WTC11 (cell line): ENCODE data around the gene ALG2. TPM values are rescaled to one million over a fixed set of nuclear protein-coding genes. Genes with fewer than 3 reads are reported as not detected.
A peak's percentile ranks its signal among the peaks of the same experiment; 100 is the strongest.

ENCODE experiments used
- ATAC-seq: fragments of 200-7000 bp; cut with Tn5 transposase; 2 replicates; pipeline ENCODE4 v1.10.0; 2021; ENCODE audit warnings: mild to moderate bottlenecking, moderate library complexity
- CTCF ChIA-PET: fragments of 300-600 bp; sonication (Branson Sonifier 250); formaldehyde crosslinking; loops from one replicate; lab custom pipeline; 2021; ENCODE audit warnings: antibody characterized with exemption; lab: Charles Lee
- POLR2A ChIA-PET: fragments of 350-600 bp; sonication (Branson Sonifier 250); formaldehyde crosslinking; loops from one replicate; lab custom pipeline; 2021; ENCODE audit warnings: antibody characterized with exemption; lab: Charles Lee
- DNase-seq: peaks from one replicate; pipeline ENCODE4 v3.0.0; 2021; ENCODE audit warnings: low spot score
- H3K27ac Mint-ChIP-seq: 2 replicates; pipeline ENCODE4 v1.8.0; 2021; ENCODE audit warnings: mixed read lengths
- H3K27me3 Mint-ChIP-seq: 2 replicates; pipeline ENCODE4 v1.8.0; 2021; ENCODE audit warnings: low read depth, mild to moderate bottlenecking, moderate library complexity, mixed read lengths
- H3K36me3 Mint-ChIP-seq: 2 replicates; pipeline ENCODE4 v1.8.0; 2021; ENCODE audit warnings: mixed read lengths
- H3K4me1 Mint-ChIP-seq: 2 replicates; pipeline ENCODE4 v1.8.0; 2022; ENCODE audit warnings: mixed read lengths
- H3K4me3 Mint-ChIP-seq: 2 replicates; pipeline ENCODE4 v1.8.0; 2021; ENCODE audit warnings: mild to moderate bottlenecking, moderate library complexity, mixed read lengths
- H3K9me3 Mint-ChIP-seq: 2 replicates; pipeline ENCODE4 v1.8.0; 2021; ENCODE audit warnings: mixed read lengths
- AFF4 ChIP-seq: sonication (generic); formaldehyde crosslinking; IDR thresholded peaks from 2 replicates; pipeline ENCODE4 v1.8.1; 2023; ENCODE audit warnings: mild to moderate bottlenecking, missing genetic modification reagents, borderline replicate concordance
- CDX4 ChIP-seq: fragments of 250-450 bp; sonication (Bioruptor Pico); IDR thresholded peaks from 2 replicates; pipeline ENCODE4 v1.9.0; 2021; ENCODE audit warnings: moderate library complexity, mild to moderate bottlenecking, inconsistent platforms, borderline replicate concordance
- CTCF ChIP-seq: fragments of 200-600 bp; IDR thresholded peaks from 2 replicates; pipeline ENCODE4 v1.8.0; 2022; ENCODE audit warnings: antibody characterized with exemption
- E2F4 ChIP-seq: sonication (generic); formaldehyde crosslinking; IDR thresholded peaks from 2 replicates; pipeline ENCODE4 v1.8.1; 2022; ENCODE audit warnings: low read depth, mild to moderate bottlenecking, moderate library complexity, missing genetic modification reagents, borderline replicate concordance
- FOXP4 ChIP-seq: sonication (generic); formaldehyde crosslinking; IDR thresholded peaks from 2 replicates; pipeline ENCODE4 v1.8.0; 2022; ENCODE audit warnings: mild to moderate bottlenecking, missing genetic modification reagents
- HMGXB4 ChIP-seq: sonication (generic); formaldehyde crosslinking; IDR thresholded peaks from 2 replicates; pipeline ENCODE4 v1.8.1; 2023; ENCODE audit warnings: mild to moderate bottlenecking, moderate library complexity, missing genetic modification reagents
- MAX ChIP-seq: sonication (generic); formaldehyde crosslinking; IDR thresholded peaks from 2 replicates; pipeline ENCODE4 v1.8.0; 2022; ENCODE audit warnings: mild to moderate bottlenecking, missing genetic modification reagents
- NFATC4 ChIP-seq: fragments of 250-450 bp; sonication (Bioruptor Pico); IDR thresholded peaks from 2 replicates; pipeline ENCODE4 v1.9.0; 2021; ENCODE audit warnings: mild to moderate bottlenecking
- NFE2L1 ChIP-seq: sonication (generic); formaldehyde crosslinking; IDR thresholded peaks from 2 replicates; pipeline ENCODE4 v1.8.1; 2023; ENCODE audit warnings: missing genetic modification reagents
- SMAD3 ChIP-seq: sonication (generic); formaldehyde crosslinking; IDR thresholded peaks from 2 replicates; pipeline ENCODE4 v1.8.0; 2022; ENCODE audit warnings: missing genetic modification reagents, mild to moderate bottlenecking, borderline replicate concordance
- TEAD1 ChIP-seq: sonication (generic); formaldehyde crosslinking; IDR thresholded peaks from 2 replicates; pipeline ENCODE4 v1.8.0; 2022; ENCODE audit warnings: mild to moderate bottlenecking, missing genetic modification reagents
- USF2 ChIP-seq: sonication (generic); formaldehyde crosslinking; IDR thresholded peaks from 2 replicates; pipeline ENCODE4 v1.8.1; 2023; ENCODE audit warnings: mild to moderate bottlenecking, missing genetic modification reagents, moderate library complexity
- ZBTB21 ChIP-seq: sonication (generic); formaldehyde crosslinking; IDR thresholded peaks from 2 replicates; pipeline ENCODE4 v1.8.1; 2023; ENCODE audit warnings: mild to moderate bottlenecking, missing genetic modification reagents, borderline replicate concordance
- ZNF121 ChIP-seq: sonication (generic); formaldehyde crosslinking; IDR thresholded peaks from 2 replicates; pipeline ENCODE4 v1.8.0; 2023; ENCODE audit warnings: missing genetic modification reagents
- ZNF512 ChIP-seq: sonication (generic); formaldehyde crosslinking; IDR thresholded peaks from 2 replicates; pipeline ENCODE4 v1.8.1; 2022; ENCODE audit warnings: missing genetic modification reagents, borderline replicate concordance
- total RNA-seq: library from RNA; stranded (reverse); gene quantifications from 3 replicates; pipeline ENCODE4 v1.2.3, GENCODE V29; 2021

Gene ALG2
- total RNA-seq, 1 experiment from 2014 or later: 25.2 TPM

GRCh38 chr9:99211746-99212145 is 10.0 kb downstream of the ALG2 start:
- no peaks in the 10 kb centered on the region for H3K9me3 Mint-ChIP-seq
- peaks cover 7% of the 10 kb centered on the region; the same call in 1 of the 2 replicates for H3K4me1 Mint-ChIP-seq
- DNase-seq (peak; percentile 29), ATAC-seq (peak; percentile 92)
- POLR2A ChIA-PET: no interaction called here
- no peak overlapping the region for H3K27ac Mint-ChIP-seq
- no peak overlapping the region for H3K4me3 Mint-ChIP-seq
- peaks cover 10% of the 10 kb centered on the region; the same call in 1 of the 2 replicates for H3K27me3 Mint-ChIP-seq
- CTCF ChIA-PET: interaction anchor here (2.0 kb wide), 1 partner anchor 27 kb away, joined by 8 read pairs; no protein-coding TSS in a partner anchor
- H3K36me3 Mint-ChIP-seq: 0 out of 2 replicates have a peak, but pooled peaks cover 3% of the 10 kb centered on the region
- TF ChIP-seq ZNF121 (CRISPR knock-in tag): peak; percentile 80
- no peak for TF ChIP-seq SMAD3 (CRISPR knock-in tag)
- TF ChIP-seq ZNF512 (CRISPR knock-in tag): no peak
- no peak for TF ChIP-seq NFATC4
- no peak for TF ChIP-seq CTCF
- TF ChIP-seq MAX: no peak
- TF ChIP-seq ZBTB21 (CRISPR knock-in tag): no peak

- H3K27ac Mint-ChIP-seq: no peak overlapping the region
- no peaks in the 10 kb centered on the region for H3K4me1 Mint-ChIP-seq
- H3K4me3 Mint-ChIP-seq: no peak overlapping the region
- 0 out of 2 replicates have a peak, but pooled peaks cover 3% of the 10 kb centered on the region for H3K36me3 Mint-ChIP-seq
- no peaks in the 10 kb centered on the region for H3K9me3 Mint-ChIP-seq
- CTCF ChIA-PET: interaction anchor here (2.0 kb wide), 1 partner anchor 26 kb away, joined by 8 read pairs; no protein-coding TSS in a partner anchor
- TF ChIP-seq NFE2L1 (CRISPR knock-in tag) (no peak), E2F4 (CRISPR knock-in tag) (no peak), FOXP4 (CRISPR knock-in tag) (no peak), TEAD1 (CRISPR knock-in tag) (no peak), AFF4 (CRISPR knock-in tag) (no peak), ZBTB21 (CRISPR knock-in tag) (no peak), HMGXB4 (no peak), CDX4 (CRISPR knock-in tag) (no peak), USF2 (CRISPR knock-in tag) (no peak)
- TF ChIP-seq, all 79 proteins: peak for 0
- peaks cover 10% of the 10 kb centered on the region; the same call in 1 of the 2 replicates for H3K27me3 Mint-ChIP-seq
- POLR2A ChIA-PET: no interaction called here
- DNase-seq (no peak), ATAC-seq (no peak)
Observed at GRCh38 chr9:99210572-99210971, 11.2 kb downstream of the ALG2 start.
